Measurements from ENCODE around the gene GRID2.

The GRID2 gene

DNA sequence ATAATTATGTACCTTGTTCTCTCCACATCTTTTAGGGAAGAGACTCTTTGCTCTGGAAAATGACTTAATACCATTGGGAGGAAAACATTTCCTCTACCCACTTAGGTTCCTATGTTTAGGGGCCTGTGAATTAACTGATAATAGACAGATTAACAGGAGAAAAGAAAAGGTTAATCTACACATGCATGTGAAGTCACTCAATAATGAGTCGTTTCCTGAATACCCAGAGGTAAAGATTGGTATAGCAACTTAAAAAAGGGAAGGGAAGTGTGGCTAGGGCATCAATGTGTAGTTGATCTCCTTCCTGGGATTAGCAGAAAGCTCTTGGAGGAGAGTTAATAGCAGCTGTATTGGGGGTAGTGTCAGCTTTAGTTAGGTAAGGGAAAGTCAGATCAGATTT is 1105.3 kb downstream of the GRID2 start:
- DNase-seq (ENCODE audit: low spot score): no peak

DNA sequence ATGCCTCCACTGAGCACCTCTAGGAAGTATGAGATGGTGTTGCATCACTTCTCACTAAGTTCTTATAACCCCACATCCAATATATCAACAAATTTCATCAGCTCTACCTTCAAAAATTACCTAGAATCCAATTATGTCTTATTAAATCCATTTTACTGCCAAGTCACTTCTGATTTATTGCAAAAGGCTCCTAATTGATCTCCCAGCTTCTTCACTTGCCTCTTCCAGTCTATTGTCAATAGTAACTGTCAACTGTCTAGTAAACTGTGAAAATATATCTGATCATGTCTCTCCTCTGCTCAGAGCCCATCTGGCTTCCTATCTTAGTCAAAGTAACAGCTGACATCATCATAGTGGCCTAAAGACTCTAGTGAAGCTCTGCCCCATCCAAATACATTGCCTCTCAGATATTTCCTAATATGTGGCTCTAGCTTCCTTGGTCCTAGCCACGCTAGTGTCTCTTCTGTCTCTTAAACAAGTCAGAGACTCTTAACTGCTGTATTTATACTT is 1110.3 kb downstream of the GRID2 start:
- no peak for DNase-seq (ENCODE audit: low spot score)

DNA sequence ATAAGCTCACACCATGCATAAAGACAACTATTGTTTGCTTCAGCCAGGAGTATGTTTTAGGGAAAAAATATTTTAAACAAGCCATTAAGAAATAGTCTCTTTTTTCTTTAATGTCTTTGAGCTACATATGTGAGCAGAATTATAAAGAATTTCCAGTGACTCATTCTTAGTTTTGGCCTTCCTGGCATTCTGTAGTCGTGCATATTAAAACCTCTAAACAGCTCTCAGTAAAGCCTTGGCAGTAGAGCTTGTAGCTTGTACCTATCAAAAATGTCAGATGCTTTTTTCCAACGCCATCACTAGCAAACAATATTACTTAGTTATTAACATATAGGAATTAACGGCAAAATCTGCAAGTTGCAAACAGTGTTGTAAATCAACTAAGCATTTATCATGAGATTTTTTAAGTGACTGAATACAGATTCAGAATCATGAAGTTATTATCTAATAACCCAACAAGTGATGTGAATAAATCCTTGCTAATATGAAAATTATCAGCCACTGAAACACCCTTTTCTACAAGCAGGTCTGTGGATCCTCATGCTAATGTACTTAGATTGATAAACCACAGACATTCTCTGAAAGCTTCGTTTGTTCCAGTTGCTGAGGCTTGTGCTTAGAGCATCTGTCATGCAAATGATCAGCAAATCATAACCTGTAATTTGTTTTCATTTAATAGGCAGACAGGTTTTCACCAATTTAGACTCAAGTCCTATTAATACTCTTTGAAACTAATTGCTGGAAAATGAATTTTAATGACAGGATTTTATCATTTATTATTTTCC is 1112.8 kb downstream of the GRID2 start:
- DNase-seq (ENCODE audit: low spot score): no peak

DNA sequence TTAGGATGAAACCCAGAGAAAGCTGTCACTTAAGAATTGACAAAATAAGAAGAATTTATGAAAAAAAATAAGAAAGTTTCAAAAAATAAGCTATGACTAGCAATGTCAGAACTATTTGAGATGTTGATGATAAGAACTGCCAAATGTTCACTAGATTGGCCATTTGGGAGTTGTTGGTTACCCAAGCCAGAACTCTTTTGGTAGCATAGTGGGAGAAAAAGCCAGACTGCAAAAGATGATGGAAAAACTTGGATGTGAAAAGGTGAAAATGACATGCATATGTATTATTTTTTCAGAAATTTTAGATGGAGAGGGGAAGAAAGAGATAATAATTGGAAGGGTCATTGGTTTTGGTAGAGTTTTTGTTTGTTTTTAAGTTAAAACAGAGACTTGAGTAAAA is 1127.6 kb downstream of the GRID2 start:
- DNase-seq (ENCODE audit: low spot score): no peak

DNA sequence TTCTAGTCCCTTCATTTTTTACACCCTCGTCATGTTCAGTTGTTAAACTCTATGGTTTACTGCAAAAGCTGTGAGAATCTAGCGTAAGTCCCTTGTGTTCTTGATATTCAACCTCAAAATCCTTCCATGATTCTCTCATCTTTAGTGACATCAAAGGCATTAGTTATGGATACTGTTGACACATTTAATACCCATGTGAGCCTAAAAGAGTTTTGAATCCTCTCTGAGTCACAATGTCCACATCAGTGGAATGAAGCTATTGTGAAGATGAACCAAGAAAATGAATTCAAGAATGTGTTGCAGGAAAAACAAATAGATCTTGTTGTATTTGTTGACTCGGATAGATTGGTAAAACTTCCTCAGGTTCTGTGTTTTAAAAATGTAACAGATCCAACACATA is 1130.1 kb downstream of the GRID2 start:
- DNase-seq (ENCODE audit: low spot score): no peak

DNA sequence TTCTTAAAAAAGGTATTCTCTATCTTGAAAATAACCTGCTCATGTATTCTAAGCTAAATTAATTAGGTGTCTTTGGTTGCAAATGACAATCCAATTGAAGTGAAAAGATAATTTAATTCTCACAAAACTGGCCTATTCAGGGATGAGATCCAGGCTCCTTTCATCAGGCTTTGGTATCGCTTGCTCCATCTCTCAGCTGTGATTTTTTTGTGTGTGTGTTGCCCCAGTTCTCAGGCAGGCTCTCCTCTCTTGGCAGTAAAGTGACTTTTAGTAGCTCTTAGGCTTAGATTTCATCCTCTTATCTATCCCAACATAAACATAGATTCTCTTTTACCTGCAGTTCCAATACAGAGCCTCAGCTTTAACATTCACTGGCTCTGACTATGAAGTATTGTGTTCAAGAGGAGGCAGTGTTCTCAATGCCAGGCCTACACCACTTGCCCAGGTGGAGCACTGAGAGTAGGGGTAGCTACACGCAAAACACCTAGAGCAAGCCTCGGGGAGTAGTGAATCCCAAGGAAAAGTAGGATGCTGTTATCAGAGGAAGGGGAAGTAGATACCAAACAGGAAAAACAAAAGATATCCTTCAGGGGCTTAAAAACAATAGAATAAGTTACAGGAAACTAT is 1132.3 kb downstream of the GRID2 start:
- no peak for DNase-seq (ENCODE audit: low spot score)

DNA sequence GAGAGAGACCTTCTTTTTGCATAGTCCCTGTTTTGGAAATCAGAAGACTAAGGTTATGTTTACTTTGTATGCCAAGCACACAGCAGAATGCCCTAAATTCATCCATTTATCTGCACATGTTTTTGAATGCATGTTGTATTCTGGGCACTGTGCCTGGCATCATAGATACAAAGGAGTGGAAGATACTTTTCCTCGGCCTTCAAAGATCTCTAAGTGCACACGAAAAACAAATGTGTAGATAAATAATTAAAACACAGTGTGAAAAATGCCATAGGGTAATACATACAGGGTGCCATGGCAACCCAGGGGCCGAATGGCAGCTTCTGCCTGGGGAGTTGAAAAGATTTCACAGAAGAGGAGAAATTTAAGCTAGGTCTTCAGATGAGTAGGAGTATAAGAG is 1134.2 kb downstream of the GRID2 start:
- DNase-seq (ENCODE audit: low spot score): no peak

DNA sequence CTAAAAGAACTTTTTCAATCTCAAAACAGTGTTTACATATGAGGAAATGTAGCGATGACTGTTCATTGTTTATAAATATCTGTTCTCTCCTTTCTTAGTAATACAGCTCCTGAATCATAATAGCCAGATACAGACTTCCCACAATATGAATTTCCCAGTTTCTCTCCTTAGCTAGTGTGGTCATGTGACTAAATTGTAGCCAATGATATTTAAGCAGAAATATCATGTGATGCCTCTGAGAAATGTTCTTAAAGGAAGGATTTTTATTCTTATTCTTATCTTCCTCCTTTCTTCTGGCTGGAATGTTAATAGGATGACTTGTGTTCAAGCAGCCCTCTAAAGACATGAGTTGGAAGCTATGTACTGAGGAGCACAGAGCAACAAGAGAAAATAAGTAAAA is 1141.1 kb downstream of the GRID2 start:
- no peak for DNase-seq (ENCODE audit: low spot score)

DNA sequence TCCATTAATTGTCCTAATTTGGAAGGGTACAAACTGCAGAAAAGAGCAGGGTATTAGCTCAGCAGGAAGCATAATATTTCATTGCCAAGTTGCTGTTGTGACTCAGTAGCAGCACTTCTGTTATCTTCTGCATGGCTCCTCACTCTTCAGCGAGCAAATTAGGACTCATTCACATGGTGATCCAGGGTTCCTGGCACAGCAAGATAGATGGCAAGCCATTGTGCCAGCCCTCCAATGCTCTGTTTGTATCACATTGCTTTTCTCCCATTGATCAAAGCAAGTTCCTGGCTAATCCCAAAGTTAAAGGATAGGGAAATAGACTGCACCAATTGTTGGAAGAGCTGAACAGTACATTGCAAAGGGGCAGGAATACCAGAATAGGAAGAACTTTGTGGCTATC is 1142.3 kb downstream of the GRID2 start:
- DNase-seq (ENCODE audit: low spot score): no peak

DNA sequence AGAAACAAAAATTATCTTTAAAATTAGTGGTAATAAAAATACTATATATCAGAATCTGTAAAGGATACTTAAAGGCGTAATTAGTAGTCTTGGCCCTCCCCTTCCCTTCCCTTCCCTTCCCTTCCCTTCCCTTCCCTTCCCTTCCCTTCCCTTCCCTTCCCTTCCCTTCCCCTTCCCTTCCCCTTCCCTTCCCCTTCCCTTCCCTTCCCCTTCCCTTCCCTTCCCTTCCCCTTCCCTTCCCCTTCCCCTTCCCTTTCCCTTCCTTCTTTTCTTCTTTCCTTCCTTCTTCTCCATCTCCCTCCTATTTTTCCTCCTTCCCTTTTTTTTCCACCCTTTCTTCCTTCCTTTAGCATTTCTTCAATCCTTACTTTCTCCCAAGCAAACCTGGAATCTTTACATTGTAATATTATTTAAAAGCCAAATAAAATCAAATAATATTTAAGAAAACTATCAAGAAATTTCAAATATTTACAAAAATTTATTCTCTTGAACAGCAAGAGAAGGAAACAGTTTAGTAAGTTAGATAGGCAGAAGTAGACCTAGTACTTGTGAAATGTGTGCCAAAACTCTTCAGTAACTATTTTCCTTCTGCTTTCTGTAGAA is 1145.0 kb downstream of the GRID2 start:
- DNase-seq (ENCODE audit: low spot score): no peak

DNA sequence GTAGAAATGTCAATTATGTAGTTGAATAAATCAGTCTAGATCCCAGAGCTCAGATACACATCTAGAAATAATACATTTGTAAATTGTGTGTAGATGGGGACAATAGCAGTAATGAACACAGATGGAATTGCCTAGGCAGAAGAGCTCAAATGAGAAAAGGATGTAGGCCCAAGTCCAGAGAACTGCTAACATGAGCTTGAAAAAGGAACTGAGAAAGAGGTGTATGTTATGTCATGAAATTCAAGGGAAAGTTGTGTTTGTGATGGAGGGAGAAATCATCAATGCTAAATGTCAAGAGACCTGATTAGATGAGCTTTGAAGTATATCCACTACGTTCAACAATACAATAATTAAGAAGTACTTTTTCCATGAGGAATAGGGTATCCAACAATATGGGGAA is 1148.2 kb downstream of the GRID2 start:
- DNase-seq (ENCODE audit: low spot score): no peak

DNA sequence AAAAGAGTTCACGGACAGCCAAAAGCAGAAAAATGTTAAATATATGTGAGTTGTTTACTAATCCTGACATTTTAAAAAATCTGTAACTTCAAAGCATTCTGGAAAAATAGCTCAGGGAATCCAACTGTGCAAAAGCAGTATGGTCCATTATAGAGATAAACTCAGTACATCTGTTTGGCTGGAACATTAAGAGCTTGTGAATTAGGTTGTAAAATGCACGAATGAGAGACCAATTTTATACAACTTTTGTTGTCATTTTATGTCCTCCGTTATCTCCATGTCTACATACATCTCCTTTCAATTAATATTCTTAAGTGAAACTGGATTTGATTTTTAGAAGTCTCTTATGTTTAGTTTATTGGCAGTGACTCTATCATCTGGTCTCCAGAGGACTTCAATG is 1157.8 kb downstream of the GRID2 start:
- no peak for DNase-seq (ENCODE audit: low spot score)

DNA sequence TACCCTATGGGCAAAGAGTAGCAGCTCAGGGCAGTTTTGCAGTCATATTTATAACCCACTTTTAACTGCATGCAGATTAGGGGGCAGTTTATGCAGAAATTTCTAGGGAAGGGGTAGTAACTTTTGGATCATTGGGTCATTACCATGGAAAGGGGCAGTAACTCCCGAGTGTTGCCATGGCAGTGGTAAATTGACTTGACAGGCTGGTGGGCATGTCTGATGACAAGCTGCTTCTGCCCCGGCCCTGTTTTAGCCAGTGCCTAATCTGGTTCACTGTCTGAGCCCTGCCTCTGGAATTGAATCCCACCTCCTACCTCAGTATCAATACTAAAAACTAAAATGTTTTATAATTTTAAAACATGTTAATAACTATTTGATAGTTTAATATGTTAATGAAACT is 1162.7 kb downstream of the GRID2 start:
- no peak for DNase-seq (ENCODE audit: low spot score)

DNA sequence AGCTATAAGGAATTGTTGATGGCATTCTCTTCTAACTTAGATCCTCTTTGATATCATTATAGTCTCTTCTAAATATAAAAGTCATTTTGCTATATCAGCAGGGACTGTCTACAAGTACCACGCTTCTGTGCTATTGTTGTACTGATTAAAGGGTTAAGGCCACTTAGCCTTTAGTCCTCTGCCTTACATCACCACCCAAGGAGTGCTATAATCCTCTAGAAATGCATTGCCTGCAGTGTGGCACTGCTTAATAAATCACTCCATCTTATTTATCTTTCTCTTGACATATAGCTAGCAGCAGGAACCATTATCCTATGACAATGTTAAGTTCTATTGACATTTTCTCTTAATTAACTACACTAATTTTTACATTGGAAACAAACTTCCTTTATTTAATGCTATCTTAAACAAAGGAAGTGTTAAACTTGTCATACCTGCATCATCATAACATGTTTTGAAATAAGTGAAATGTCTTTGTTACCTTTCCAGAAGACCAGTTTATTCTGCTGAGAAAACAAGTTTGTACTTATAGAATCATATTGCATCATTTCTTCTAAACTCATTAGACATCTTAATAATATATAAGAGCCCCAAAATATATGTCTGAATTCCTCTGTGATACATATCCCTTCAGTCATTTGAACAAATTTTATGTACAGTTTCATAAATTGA is 1163.9 kb downstream of the GRID2 start:
- no peak for DNase-seq (ENCODE audit: low spot score)

DNA sequence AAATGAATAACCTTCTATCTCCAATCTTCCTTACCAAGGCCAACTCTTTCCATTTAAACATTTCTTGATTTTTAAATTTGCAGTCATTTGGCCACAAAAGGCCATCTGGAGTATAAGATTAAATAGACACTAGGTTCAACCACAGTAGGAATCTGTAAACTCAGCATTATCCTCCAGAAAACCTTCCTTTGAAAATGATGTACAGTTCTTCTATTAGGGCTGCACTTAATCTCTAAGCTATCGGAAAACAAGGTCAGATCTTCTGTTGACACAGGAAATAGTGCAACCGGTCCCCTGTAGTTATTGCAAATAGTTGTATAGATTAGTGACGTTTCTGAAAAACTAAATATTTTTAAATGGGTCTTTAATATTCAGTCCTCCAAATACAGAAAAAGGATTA is 1165.8 kb downstream of the GRID2 start:
- DNase-seq (ENCODE audit: low spot score): no peak

DNA sequence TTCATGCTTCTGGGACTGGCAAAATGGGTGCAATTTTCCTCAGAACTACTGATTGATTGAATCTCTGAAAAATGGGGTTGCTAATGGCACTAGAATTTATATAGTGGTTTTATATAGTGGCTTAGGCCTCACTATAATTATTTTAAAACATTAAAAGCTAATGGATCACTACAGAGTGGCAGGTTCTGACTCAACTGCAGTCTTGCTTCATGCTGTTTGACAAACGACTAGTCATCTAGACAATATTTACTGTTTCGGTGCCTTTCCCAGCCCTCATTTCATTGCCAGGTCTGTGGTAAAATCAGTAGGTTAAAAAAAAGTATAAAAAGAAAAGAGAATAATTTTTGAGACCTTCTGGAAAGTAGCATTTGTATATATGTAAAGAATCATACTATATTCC is 1172.0 kb downstream of the GRID2 start:
- no peak for DNase-seq (ENCODE audit: low spot score)

DNA sequence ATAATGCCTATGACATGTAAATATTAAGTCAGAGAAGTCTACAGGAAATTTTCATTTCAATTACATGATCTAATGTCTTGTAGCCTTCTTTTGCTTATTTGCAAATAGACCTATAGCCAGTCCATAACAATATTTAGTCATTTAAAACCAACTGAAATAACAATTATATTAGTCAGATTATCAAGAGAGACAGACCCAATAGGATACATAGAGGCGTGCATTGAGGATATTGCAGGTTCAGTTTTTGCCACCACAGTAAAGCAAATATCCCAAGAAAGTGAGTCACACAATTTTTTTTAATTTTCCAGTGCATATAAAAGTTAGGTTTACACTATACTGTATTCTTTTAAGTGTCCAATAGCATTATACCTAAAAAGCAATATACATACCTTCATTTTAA is 1175.0 kb downstream of the GRID2 start:
- DNase-seq (ENCODE audit: low spot score): no peak

DNA sequence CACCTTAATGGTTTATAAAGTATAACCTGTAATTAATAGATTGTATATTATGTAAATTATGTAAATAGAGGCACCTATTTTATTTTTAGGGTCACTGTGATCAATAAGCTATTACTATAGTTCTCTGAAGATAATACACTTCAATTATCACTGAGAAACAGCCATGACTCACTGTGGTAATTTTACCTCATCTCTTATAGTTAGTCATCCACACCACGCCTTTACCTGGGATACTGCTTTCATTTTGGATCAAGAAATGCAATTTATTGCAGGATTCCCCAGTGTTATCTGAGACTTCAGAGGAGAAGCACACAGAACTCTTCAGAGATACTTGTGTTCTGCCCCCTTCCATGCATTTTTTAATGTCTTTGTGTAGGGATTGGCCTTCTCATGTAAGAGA is 1176.7 kb downstream of the GRID2 start:
- no peak for DNase-seq (ENCODE audit: low spot score)

DNA sequence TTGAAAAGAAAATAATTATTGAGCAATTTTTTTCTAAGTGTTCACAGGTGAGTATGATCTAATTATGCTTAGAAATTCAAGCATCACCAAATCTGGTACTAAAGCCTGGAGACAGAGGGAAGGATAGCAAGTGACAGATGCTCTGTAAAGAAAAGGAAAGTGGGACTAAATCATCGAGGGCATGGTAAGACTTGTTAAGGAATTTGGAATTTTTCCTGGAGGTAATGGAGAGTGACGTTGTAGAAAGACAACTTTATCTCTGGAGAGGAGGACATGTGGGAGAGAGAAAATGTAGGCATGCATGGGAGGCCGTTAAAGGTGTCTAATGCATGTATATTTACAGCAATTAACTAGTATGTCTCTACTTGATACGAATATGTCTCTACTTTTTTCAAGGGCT is 1191.6 kb downstream of the GRID2 start:
- no peak for DNase-seq (ENCODE audit: low spot score)

DNA sequence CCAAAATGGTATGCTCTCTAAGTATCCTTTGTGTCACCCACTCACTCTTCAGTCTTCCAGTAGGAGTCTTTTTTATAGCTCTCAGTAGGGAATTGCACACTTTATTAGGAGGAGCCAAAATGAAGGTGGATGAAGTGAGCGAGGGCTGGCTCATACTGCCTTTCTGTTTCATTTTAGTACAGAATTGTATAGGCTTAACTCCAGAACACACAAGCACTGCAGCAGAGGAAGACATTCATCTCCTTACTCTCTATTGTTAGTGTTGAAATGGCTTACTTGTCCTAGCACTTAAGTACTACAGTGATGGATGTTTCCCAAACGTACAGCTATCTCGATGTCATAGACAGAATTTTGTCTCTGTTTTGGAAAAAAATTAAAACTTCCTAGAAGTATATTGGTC is 1197.5 kb downstream of the GRID2 start:
- no peak for DNase-seq (ENCODE audit: low spot score)

DNA sequence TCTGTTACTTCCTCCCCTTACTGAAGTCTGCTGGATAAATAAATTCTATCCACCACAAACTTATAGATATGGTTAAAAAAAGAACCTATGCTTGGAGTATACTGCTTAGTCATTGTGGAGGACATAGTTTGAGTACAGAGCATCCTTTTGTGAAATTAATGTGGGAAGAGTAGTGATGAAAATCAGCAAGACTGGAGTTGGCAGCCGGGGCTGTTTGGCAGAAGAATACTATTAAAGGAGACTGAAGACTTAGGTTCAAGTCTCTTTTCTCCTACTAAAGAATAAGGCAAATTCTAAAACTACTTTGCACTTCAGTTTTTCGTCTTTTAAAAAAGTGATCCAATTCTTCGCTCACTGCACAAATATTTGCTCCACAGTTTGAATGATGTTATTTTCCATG is 1198.2 kb downstream of the GRID2 start:
- no peak for DNase-seq (ENCODE audit: low spot score)

DNA sequence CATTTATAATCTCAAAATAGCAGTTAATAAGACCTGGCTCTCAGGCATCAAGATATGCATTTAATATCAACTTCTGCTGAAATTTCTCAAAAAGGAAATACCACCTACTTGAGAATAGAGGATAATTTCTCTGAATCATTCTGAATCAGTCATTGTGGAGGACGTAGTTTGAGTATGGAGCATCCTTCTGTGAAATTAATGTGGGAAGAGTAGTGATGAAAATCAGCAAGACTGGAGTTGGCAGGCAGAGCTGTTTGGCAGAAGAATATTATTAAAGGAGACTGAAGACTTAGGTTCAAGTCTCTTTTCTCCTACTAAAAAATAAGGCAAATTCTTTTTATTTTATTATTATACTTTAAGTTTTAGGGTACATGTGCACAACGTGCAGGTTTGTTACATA is 1199.2 kb downstream of the GRID2 start:
- no peak for DNase-seq (ENCODE audit: low spot score)

DNA sequence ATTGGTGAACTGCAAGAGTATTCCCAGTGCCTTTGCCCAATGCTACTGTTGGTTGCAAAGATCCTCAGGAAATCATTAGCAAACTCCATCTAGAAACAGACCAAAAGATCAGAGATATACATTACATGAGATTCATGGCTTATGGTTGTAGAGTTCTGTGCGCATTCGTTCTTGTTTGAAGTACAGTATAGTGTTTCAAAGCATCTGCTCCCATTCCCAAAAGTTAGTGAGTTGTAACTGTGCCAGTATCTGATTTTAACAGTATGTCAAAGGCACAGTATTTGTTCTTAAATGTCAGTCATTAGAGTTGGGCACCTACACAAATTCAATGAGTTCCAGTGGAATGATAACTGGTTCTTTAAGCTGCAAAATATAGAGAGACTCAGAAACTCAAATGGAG is 1210.1 kb downstream of the GRID2 start:
- no peak for DNase-seq (ENCODE audit: low spot score)

Measured in CD4-positive, alpha-beta T cell treated with Interleukin-6 at 100 ng/mL for 8 hours (primary cell).